Testis (tissue), 2 donors: Measurements from ENCODE around the gene MALL.
"Not testable (repeated sequence)": the region's sequence is repeated elsewhere in the genome, so short reads cannot be mapped to it uniquely, and the experiment has no call there.

Experiments used
- CTCF ChIP-seq, 3 experiments: fragments of 450-650 bp in 2 of 3; fragments of 200-600 bp in 1 of 3; sonication (generic) in 1 of 3; IDR thresholded peaks; one replicate each; pipeline ENCODE4 v1.5.1; 2016 to 2019; ENCODE audit warnings: antibody characterized with exemption in 3 of 3, mild to moderate bottlenecking in 2 of 3, moderate library complexity in 1 of 3
- POLR2A ChIP-seq: fragments of 450-650 bp; IDR thresholded peaks from one replicate; pipeline ENCODE4 v1.6.1; 2017; ENCODE audit warnings: antibody characterized with exemption, mild to moderate bottlenecking, moderate library complexity

GRCh38 chr2:110048255-110049197, 67.1 kb downstream of the MALL start:
- not testable (repeated sequence) for TF ChIP-seq CTCF (IDR thresholded peaks at IDR 0.05); POLR2A
